HepG2 (cell line): ENCODE measurements around the gene ZIK1.

ENCODE experiments used
- CTCF ChIP-seq: sonication (generic); formaldehyde crosslinking; IDR thresholded peaks from 2 replicates; pipeline ENCODE4 v1.5.0; 2020; ENCODE audit warnings: mild to moderate bottlenecking, missing genetic modification reagents, moderate library complexity
- DPF2 ChIP-seq: sonication (generic); formaldehyde crosslinking; IDR thresholded peaks from 2 replicates; pipeline ENCODE4 v1.4.0; 2020; ENCODE audit warnings: mild to moderate bottlenecking, low read depth, missing genetic modification reagents, borderline replicate concordance
- ZNF143 ChIP-seq: sonication (generic); formaldehyde crosslinking; IDR thresholded peaks from 2 replicates; pipeline ENCODE4 v1.4.0; 2020; ENCODE audit warnings: missing genetic modification reagents

GRCh38 chr19:57560049-57560491 lies 23.9 kb upstream of the ZIK1 start:
- no peak for TF ChIP-seq ZNF143
- no peak for TF ChIP-seq CTCF
- no peak for TF ChIP-seq DPF2 (CRISPR knock-in tag)
